IPS-NIHi7 (cell line): ENCODE results near the gene TSPAN3.

Source experiments
- DNase-seq: peaks from one replicate; pipeline ENCODE4 v3.0.0; 2012; ENCODE audit warnings: mixed read lengths; ENCODE audit errors: extremely low spot score

TSPAN3 gene

DNA sequence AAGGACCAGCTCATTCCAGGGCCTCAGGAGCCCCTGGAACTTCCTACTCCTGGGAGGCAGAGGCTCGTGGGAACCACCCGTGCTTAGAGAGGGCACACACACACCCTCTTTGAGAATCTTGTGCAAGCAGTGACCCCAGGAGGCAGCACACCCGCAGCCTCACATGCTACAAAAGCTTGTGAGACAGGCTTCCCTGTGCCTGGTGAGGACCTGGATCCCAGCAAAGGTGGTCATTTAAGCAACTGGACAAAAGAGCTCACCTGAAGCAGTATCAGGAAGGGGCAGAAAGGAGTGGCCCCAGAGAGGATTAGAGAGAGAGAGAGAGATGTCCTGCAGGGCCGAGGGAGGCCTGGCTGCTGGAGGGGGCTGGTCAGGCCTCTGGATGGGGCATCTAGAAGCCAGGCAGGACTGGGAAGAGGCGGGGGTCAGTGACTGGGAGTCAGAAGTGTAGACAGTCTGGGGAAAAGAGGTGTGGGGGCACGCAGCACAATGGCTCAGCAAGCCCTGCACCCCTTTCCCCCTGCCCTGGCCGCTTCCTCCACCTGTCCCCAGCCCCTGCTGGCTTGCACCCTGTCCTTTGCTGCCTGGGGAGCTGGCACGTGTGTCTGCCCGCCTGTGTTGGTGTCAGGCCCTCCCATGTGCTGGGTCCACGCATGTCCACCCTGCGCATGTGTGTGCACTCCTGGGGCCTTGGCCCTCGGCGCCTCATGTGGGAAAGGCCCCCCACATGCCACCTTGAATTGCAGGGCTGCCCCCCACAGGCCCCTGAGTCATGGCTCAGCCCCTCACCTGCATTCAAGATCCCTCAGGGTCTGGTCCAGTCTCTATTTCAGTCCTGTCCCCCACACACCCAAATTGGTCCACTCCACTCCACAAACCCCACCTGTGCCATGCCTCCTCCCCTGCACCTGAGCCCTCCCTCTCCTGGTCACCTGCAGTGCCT, 36.9 kb downstream of the TSPAN3 start:
- no peak for DNase-seq

DNA sequence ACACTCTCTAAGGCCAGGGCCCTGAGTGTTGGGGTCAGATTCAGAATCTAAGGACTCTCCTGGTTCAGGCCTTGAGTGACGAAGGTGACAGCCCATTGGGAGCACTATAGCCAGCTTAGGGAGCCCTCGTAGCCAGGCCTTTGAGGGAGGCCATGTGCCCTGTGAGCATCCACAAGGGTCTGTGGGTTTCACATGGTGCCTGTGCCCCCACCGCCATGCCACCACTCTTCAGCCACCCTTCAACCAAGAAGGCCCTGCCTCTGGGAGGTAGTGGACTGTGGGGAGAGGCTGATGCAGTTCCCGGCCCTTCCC, 37.5 kb downstream of the TSPAN3 start:
- DNase-seq = no peak

DNA sequence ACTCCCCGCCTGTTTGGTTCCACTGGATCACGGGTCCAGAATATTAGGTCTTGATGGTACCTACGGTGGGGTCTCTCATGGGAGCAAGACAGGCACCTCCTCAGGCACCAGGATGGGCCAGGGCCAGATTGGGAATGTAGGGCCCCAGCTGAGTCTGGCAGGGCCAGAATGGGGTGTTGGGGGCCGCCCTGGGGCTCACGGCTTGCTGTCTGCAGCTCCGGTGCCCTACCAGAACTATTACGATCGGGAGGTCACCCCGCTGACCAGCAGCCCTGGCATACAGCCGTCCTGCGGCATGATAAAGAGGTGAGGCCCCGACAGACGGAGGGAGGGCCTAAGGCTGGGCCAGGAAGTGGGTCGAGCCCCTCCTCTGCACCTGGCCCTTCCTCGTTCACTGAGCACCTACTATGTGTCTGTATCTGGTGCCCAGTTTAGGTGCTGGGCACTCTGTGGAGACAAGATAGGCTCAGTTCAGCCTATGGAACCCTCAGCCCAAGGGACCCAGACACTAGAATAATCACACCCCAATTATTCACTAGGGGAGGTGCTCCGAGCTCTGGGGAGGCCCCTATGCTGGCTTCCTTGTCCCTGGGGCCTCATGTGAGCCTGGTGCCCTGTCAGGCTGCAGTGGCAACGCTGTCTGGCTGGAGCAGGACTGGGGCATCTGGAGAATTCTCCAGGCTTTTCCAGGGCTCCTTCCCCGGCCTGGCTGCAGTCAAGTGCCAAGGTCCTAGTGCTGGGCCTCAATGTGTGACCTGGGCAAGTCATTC, 38.1 kb downstream of the TSPAN3 start:
- DNase-seq = no peak

DNA sequence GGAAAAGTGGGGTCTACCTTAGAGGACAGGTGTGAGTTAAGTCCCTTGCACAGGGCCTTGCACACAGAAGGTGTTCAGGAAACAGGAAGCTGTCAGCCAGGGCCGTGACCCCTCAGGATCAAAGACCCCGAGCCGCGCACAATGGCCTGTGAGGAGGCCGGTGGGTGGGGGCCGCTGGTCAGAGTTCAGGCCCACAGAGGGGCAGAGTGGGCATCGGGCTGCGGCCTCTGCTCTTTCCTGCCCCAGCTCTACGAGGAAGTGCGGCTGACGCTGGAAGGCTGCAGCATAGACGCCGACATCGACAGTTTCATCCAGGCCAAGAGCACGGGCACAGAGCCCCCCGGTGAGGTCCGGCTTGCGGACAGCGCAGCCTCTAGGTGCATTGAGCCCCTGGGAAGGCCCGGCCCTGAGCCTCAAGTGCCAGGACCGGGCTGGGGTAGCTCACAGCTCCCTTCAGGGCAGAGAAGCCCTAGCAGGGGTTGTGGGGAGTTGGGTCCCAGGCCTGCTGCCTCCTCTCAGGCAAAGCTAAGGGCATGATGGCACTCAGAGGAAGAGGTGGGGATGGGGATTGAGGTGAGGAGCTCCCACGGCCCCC, 38.8 kb downstream of the TSPAN3 start:
- no peak for DNase-seq

DNA sequence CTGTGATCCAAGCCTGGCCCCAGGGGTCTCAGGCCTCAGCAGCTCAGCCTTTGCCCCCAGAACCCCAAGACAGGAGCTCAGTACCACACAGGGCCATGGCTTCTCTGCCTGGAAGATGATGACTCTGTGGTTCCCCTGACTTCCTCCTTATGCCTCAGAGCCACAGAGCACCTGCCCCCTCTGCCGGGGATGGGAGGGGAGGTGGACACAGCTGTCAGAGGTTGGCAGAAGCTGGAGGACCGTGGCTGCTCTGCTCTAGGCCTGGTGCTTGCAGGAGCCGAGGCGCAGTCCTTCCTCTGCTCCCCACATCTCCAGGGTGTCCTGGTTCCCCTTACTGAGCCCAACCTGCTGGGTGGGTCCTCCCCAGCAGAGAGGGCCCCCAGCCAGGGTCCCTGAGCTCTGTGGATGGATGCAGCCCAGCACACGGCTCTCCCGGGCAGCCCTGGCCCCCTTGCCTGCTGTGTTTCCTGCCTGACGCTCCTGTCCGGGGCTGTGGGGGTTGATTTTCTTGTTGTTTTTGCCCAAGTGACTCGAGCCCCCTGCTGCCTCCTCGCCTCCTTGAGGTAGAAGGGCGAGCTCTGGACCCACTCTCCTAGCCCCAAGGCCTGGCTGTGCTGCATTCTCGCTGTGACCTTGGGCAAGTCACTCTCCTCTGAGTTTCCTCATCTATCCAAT, 39.4 kb downstream of the TSPAN3 start:
- DNase-seq = no peak

DNA sequence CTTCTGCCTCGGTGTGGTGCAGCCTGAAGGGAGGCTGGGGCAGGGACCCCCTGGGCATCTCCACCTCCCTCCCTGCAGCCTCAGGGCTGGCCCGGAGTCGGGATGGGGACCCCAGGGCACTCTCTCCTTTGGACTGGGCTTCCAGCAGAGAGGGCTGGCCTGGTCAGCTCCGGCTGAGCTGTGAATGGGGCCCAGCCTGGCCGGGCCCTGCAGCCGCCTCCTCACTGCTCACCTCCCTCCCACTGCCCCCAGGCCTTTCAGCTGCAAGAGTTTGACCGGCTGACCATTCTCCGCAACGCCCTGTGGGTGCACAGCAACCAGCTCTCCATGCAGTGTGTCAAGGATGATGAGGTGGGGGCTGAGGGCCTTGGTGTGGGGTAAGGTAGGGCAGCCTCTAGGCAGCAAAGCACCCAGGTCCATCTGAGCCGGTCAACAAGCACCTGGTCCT, 40.0 kb downstream of the TSPAN3 start:
- no peak for DNase-seq

DNA sequence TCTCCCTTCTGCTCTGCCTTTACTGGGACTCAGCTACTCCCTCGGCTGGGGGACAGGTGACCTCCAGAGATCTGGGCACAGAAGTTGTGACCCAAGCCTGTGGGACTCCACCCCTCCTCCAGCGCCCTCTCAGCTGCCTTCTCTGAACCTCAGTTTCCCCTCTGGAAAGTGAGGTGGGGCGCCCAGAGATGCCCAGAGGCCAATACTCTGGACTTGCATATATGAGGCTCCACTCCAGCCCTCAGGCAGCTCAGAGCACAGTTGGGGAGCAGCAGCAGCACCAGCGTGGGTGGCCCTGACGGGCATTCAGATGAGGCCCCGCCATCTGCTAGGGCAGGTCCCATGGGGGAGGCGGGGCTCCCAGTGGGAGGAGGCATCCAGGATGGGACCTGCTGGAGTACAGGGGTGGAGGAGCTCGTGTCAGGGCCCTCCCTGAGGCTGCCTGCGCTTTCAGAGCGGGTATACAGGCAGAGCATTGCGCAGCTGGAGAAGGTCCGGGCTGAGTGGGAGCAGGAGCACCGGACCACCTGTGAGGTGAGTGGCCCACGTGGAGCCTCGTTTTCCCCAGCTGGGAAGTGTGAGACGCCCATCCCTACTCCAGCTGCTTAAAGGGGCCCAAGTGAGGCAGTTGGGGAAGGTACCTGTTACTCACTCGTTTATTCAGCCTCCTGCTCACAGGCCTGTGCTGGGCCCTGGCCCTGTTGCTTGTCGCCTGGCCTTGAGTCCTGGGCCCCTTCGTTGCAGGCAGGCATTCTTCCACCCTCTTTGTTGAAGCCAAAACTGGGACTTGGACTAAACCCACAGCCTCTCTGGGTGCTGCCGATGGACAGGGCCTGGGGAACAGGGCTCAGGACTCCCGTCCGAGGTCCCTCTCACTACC, 40.6 kb downstream of the TSPAN3 start:
- no peak for DNase-seq

DNA sequence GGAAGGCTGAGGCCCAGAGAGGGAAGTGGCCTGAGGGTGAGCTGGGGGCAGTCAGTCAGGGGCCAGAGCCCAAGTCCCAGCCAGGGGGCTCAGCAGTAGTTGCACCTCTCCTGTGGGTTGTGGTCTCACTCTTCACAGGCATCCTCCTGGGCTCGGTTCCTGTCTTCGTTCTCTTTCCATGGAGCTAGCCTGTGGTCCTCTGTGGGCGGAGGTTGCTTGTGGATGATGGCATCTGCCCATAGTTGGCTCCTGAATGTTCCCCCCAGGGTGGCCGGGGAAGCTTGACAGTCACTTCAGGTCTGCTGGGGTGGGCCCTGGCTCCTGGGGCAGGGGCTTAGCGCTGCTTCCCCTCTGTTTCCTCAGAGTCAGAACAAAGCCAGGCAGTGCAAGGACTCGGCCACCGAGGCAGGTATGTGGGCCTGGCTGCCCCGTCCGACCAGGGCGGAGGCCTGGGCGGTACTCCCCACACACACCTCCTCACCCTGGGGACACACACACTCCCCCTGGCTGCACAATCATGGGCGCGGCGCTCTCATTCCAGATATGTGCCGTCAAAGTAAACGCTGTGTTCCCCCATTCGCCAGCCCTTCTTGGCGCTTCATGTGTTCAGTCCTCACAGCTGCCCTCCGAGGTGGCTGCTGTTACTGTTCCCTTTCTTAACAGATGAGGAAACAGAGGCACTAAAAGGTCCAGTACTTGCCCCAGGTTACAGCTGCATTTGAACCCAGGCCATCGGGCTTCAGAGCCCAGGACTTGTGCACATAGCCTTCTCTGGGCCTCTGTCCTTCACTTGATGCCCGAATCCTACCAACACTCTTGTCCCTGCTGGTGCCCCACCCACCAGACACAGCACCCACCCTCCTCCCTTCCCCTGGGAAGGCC, 41.5 kb downstream of the TSPAN3 start:
- no peak for DNase-seq

DNA sequence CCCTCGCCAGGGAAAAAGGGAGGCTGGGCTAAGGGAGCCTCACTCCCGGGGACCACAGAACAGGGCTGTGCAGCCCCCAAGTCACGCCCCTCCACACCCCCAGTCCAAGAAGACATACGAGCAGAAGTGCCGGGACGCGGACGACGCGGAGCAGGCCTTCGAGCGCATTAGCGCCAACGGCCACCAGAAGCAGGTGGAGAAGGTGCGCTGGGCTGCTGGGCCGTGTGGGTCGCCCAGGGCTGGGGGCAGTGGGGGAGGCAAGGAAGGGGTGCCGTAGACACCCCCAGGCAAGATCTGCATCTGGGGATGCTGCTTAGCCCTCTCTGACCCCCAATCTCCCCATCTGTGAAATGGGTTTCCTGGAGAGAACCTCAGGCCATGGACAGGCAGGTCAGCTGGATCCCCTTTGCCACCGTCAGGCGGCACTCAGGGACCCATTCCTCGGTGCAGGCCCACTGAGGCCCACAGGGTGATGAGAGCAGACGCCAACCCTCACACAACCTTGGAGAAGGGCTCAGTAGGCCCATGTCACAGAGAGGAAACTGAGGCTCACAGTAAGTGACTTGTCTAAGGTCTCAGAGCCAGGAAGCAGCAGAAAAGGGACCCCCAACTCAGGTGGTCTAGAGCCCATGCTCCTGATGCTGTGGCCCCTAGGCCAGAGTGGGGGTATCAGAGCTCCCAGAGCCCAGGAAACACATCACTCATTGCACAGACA, 42.3 kb downstream of the TSPAN3 start:
- DNase-seq = no peak

DNA sequence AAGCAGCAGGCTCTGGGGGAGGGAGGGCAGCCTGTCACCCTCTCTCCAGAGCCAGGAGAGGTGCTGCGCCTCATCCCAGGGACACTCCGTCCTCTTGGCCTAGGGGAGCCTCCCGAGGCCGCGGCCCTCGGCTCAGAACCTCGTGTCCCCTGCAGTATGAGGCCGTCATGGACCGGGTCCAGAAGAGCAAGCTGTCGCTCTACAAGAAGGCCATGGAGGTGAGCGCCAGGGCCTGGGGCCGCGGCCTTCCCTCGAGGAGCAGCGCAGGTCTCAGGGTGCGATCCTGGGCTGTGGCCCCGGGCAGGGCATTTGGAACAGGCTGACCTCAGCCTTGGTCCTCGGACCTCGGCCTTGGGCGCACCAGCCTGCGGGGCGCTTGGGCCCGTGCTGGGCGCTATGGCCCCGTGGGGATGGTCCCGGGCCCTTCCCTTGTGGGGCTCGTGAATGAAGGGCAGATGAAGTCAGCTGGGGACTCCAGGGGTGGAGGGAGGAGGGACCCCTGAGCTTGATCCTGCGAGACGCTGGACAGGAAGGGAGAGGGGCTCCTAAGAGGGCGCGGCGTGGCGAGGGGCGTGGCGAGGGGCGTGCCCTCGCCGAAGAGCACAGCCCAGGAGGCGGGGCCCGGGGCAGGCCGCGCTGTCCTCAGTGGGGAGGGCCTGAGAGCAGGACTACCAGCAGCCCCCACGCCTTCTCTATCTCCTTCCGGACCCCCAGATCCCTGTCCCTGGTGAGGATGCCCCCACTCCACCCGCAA, 43.0 kb downstream of the TSPAN3 start:
- peak; percentile 80 for DNase-seq

DNA sequence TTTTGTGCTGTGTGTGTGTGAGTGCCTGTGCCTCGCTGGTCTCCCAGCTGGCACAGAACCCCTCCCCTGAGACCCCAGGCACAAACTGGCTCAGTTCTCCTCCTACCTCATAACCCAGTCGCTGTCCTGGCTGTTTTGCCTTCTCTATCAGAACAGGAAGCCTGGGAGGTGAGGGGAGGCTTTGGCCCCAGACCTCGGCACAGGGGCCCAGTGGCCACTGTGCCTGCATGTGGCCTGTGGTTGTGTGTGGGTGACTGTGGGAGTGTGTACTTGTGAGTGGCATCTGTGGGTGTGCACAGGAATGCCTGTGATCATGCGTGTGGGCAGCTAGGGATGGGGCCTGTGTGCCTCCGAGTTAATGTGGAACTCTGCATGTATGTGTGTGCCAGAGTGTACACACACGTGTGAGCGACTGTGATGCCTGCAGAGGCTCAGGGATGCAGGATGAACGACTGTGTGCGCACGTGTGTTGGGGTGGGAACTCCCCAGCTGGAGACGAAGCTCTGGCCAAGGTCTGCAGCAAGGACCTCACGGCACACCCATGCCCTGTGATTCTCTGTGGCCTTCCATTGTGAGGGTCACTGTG, 43.7 kb downstream of the TSPAN3 start:
- DNase-seq = no peak

DNA sequence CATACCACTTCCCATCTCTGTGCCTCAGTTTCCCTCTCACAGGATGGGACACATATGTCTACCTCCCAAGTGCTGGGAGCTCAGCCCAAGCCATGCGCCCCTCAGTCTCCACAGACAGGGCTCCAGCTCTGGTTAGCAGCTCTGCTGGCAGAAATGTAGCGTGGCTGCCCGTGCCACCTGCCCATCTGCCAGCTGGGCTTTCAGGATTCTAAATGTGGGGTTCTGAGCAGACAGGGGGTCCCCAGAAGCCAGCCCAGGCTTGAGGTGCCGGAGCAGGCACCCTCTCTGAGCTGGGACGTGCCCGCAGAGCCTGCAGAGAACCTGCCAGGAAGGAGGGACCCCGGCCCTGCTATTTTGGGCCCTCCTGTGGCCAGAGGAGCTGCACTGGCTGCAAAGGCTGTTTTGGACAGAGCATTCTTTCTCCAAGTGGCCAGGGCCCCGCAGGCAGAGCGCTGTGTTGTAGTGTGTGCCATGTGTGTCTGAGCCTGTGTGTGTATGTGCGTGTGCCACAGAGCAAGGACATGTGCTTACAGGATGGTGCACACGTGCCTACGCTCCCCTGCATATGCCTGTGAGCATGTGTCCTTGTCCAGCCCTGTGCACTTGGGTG, 44.3 kb downstream of the TSPAN3 start:
- DNase-seq = no peak

DNA sequence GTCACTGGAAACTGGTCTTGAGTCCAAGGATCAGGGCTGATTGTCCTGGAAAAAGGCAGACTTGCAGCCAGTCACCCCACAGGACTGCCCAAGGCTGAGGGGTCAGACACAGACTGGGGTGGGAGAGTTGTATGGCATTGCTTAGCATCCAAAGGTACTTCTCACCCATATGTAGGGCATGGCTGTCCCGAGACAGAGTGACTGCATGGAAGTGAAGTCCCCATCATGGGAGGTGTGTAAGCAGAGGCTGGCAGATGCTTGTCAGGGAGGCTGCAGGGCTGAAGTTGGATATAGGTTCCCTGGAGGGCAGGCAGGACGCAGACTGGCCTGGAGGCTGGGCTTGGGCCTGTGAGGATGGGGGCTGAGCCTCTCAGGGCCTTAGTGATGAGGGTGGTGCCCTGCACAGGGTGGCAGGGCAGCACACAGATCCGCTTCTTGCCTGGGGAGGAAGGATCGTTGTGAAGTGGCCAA, 44.9 kb downstream of the TSPAN3 start:
- DNase-seq = no peak

DNA sequence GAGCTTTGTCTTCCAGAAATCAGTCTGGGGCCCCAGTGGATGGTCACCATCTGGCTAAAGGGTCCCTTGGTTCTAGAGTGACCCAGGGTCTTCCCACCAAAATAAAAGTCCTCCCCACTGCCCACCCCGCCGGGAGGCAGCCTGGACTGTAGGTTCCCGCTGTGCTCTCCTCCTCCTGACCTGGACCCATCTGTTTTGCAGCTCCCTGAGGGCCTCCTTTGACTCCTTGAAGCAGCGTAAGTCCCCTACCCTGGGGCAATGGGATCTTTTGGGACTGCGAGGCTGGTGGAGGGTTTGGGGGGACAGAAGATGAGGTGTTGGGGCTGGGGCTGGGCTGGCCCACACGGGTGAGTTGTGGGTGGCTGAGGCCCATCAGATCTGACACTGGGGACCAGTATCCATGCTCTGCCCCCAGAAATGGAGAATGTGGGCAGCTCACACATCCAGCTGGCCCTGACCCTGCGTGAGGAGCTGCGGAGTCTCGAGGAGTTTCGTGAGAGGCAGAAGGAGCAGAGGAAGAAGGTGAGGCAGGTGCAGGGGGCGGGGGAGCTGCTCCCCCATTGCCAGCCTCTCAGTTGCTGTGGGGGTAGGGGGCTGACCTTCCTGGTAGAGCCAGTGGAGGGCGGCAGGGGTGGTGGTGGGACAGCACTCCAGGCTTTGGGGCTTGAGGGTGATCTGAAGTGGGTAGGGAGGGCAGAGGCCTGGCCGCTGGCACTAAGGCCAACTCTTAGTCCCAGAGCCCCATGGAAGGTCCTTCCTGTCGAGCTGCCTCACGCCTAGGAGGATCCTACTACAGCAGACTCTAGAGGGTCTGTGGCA, 45.6 kb downstream of the TSPAN3 start:
- no peak for DNase-seq

DNA sequence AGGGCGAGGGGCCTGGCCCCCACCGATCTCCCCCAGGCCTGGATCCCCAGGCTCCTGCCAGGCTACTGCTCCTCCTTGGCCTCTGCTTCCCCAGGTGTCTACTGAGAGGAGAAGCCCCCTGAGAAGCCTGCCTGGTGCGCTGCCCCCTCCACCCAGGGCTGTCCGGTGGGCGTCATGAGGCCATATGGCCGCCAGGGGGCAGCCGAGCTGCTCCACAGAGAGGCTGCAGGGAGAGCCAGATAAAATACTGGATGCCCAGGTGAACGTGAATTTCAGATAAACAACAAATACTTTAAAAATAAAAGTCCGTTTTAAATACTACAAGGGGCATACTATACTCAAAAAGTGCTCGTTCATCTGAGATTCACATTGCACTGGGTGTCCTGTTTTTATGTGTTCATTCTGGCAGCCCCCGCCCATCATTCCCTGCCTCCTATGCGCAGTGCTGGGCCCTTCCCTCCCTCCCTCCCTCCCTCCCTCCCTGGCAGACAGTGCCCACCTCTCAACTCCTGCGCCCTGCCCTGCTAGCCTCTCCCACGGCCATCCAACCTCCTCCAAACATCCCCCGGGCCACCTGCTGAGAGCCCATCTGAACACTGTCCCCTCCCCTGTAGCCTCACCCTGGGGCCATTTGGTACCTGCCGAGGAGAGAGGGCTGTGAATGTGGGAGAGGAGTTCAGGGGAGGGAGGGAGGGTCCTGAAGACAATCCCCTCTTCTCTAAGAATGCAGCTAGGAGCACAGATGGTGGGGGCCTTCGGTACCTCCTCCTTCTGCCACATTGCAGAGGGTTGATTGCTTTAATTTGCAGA, 46.4 kb downstream of the TSPAN3 start:
- peak; percentile 90 for DNase-seq
